H1 (cell line): Measurements from ENCODE around the gene PRSS50.

Experiments
- E2F6 ChIP-seq: IDR thresholded peaks from 2 replicates; pipeline ENCODE4 v1.6.1; 2012; ENCODE audit warnings: inconsistent platforms
- EZH2 ChIP-seq: fragments of 200-600 bp; sonication (generic); IDR thresholded peaks from 2 replicates; pipeline ENCODE4 v1.7.1; 2012; ENCODE audit warnings: low read depth, mild to moderate bottlenecking, moderate library complexity, low read length, inconsistent platforms; ENCODE audit not compliant: severe bottlenecking
- GTF2F1 ChIP-seq: IDR thresholded peaks from 2 replicates; pipeline ENCODE4 v1.6.1; 2012; ENCODE audit warnings: low read depth, low read length, improper control_type of control experiment, borderline replicate concordance
- MAFK ChIP-seq: IDR thresholded peaks from 2 replicates; pipeline ENCODE4 v1.6.1; 2012; ENCODE audit warnings: low read depth, mild to moderate bottlenecking, improper control_type of control experiment, low read length
- POLR2A ChIP-seq, 2 experiments: IDR thresholded peaks; 1 replicate in 1 of 2; 2 replicates in 1 of 2; pipeline ENCODE4 v1.6.1; 2011; ENCODE audit warnings: low read depth in 2 of 2, low read length in 2 of 2, mild to moderate bottlenecking in 2 of 2; ENCODE audit errors: control extremely low read depth in 1 of 2
- POLR2AphosphoS5 ChIP-seq: IDR thresholded peaks from 2 replicates; pipeline ENCODE4 v1.6.1; 2011; ENCODE audit warnings: low read depth, low read length
- POU5F1 ChIP-seq: IDR thresholded peaks from 2 replicates; pipeline ENCODE4 v1.6.1; 2011; ENCODE audit warnings: low read depth, mild to moderate bottlenecking, low read length, moderate library complexity
- RAD21 ChIP-seq, 2 experiments: IDR thresholded peaks in 1 of 2; conservative IDR thresholded peaks in 1 of 2; 2 replicates each; pipeline ENCODE4 v1.6.1; 2011; ENCODE audit warnings: low read depth in 2 of 2, low read length in 2 of 2, improper control_type of control experiment in 1 of 2, inconsistent platforms in 1 of 2, mild to moderate bottlenecking in 1 of 2, moderate library complexity in 1 of 2
- SUZ12 ChIP-seq: fragments of 200-600 bp; sonication (generic); IDR thresholded peaks from 2 replicates; pipeline ENCODE4 v1.6.1; 2012; ENCODE audit warnings: mild to moderate bottlenecking, inconsistent platforms, low read length, moderate library complexity, mixed read lengths
- TEAD4 ChIP-seq: IDR thresholded peaks from 2 replicates; pipeline ENCODE4 v1.6.1; 2012; ENCODE audit warnings: low read depth, low read length, inconsistent platforms, mixed read lengths
- ZNF274 ChIP-seq: IDR thresholded peaks from 2 replicates; pipeline ENCODE4 v1.7.0; 2012; ENCODE audit warnings: low read length, borderline replicate concordance; ENCODE audit errors: extremely low read depth
- TF ChIP-seq, protein P1 (sequence below), 3 experiments: IDR thresholded peaks; 1 replicate in 2 of 3; 2 replicates in 1 of 3; pipeline versions ENCODE4 v1.5.1 to v1.6.1; 2011; ENCODE audit warnings: low read length in 3 of 3, mild to moderate bottlenecking in 3 of 3, inconsistent platforms in 2 of 3, low read depth in 1 of 3, moderate library complexity in 1 of 3; ENCODE audit not compliant: insufficient read depth in 1 of 3; ENCODE audit errors: control extremely low read depth in 1 of 3
- TF ChIP-seq, protein P2 (sequence below): IDR thresholded peaks from 2 replicates; pipeline ENCODE4 v1.6.1; 2011; ENCODE audit warnings: low read length, improper control_type of control experiment

GRCh38 chr3:46682974-46683373, 34.7 kb downstream of the PRSS50 start:
- TF ChIP-seq, protein P1, sequence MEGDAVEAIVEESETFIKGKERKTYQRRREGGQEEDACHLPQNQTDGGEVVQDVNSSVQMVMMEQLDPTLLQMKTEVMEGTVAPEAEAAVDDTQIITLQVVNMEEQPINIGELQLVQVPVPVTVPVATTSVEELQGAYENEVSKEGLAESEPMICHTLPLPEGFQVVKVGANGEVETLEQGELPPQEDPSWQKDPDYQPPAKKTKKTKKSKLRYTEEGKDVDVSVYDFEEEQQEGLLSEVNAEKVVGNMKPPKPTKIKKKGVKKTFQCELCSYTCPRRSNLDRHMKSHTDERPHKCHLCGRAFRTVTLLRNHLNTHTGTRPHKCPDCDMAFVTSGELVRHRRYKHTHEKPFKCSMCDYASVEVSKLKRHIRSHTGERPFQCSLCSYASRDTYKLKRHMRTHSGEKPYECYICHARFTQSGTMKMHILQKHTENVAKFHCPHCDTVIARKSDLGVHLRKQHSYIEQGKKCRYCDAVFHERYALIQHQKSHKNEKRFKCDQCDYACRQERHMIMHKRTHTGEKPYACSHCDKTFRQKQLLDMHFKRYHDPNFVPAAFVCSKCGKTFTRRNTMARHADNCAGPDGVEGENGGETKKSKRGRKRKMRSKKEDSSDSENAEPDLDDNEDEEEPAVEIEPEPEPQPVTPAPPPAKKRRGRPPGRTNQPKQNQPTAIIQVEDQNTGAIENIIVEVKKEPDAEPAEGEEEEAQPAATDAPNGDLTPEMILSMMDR (IDR thresholded peaks at IDR 0.05; ENCODE audit: control extremely low read depth in 1 of 3, insufficient read depth in 1 of 3, low read depth in 1 of 3, low read length in 3 of 3) = no peak
- TF ChIP-seq SUZ12 = no peak
- TF ChIP-seq TEAD4 = no peak
- TF ChIP-seq ZNF274 = no peak
- no peak for TF ChIP-seq MAFK
- TF ChIP-seq GTF2F1 = no peak
- TF ChIP-seq RAD21 (IDR thresholded peaks at IDR 0.05 in 1 of 2, conservative IDR thresholded peaks at IDR 0.05 in 1 of 2; ENCODE audit: low read depth in 2 of 2, low read length in 2 of 2) = no peak
- no peak for TF ChIP-seq POLR2AphosphoS5
- TF ChIP-seq E2F6 = no peak
- TF ChIP-seq POU5F1 = no peak
- TF ChIP-seq, protein P2, sequence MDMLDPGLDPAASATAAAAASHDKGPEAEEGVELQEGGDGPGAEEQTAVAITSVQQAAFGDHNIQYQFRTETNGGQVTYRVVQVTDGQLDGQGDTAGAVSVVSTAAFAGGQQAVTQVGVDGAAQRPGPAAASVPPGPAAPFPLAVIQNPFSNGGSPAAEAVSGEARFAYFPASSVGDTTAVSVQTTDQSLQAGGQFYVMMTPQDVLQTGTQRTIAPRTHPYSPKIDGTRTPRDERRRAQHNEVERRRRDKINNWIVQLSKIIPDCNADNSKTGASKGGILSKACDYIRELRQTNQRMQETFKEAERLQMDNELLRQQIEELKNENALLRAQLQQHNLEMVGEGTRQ = no peak
- no peak for TF ChIP-seq EZH2
- TF ChIP-seq POLR2A (IDR thresholded peaks at IDR 0.05; ENCODE audit: control extremely low read depth in 1 of 2, low read depth in 2 of 2, low read length in 2 of 2) = no peak
